ENCODE results near the gene MBNL2. TPM values are rescaled to one million over a fixed set of nuclear protein-coding genes. Genes with fewer than 3 reads are reported as not detected.

Gene MBNL2
- total RNA-seq, 1 donor from 2014 or later, result 43.7 TPM

DNA sequence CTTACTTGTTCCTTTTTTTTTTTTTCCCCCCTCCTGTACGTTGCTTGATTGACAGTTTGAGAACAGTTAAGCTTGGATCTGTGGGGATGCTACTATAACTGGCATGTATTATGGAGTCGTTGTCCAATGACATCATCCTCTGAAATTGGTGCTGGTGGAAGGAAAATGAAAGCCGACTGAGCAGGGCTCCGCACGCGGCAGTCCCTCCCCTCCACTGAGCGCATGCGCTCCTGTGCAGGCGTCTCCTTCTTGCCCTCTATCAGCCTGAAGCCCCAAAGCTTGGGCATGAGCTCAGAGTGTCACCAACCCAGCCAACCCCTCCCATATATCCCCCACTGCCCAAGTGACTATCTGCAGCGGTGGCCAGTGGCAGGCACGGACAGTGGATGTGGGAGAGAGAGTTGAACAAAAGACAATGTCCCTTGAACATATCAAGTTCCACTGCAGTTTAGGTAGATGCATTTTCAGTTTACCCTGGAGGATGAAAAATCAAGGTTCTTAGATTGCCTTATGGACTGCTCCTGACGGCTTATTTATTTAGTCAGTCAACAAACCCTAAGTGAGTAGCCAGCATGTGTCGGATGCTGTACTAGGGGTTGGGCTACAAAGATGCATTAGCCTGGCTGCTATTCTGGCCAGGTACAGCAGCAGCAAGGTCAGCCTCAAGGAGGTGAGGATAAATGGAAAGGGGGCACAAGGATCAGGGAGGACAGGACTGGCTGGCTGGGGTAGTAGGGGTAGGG, 20.8 kb downstream of the MBNL2 start:
- no peak for DNase-seq (ENCODE audit: extremely low spot score, unreplicated experiment)
- peaks cover 33% of the 10 kb centered on the region for H3K36me3 Mint-ChIP-seq
- H3K4me3 Mint-ChIP-seq, result no peak overlapping the region
- peaks cover 58% of the 10 kb centered on the region for H3K4me1 Mint-ChIP-seq (ENCODE audit: unreplicated experiment)
- no peaks in the 10 kb centered on the region for H3K9me3 Mint-ChIP-seq
- no peaks in the 10 kb centered on the region for H3K27me3 Mint-ChIP-seq
- TF ChIP-seq CTCF (conservative IDR thresholded peaks at IDR 0.05), result no peak
- peak overlapping the region; percentile 53 for H3K27ac Mint-ChIP-seq

DNA sequence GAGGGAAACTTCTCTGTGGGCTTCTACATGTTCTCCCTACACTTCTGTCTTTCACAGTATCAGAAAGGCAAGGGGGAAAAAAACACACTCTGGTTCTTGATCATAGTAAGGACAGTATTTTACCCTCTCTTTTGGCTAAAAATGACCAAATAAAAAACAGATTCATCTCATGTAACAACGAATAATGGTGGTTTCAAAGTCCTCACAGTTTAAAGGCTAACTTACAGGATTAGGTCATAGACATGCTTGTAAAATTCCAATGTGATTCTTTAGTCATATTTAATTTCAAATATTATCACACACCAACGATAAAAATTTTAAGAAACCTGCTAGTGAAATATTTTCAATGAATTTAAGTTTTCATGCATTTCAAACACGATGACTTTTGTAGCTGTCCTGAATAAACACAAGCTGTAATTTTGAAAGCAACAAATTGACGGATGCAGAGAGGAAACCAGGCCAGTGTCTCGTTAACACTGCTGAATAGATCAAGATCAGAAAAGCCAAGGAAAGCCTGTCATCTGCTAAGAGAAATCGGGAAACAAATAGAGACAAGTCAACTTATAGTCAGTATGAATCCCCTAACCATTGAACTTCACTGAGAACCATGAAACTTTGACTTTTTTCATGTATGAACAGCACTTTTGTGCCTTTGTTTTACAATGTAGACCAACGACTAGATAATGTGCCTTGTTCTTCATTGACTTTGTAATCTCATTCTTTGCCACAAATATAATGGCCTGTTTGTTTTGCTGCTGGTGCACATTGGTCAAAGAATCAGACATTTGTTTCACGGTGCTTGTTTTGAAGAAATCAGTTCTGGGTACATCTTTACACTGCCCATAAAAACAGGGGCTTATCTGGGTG, 22.0 kb downstream of the MBNL2 start:
- Mint-ChIP-seq H3K27ac (peak overlapping the region; percentile 53), H3K27me3 (no peaks in the 10 kb centered on the region), H3K36me3 (peaks cover 25% of the 10 kb centered on the region), H3K9me3 (no peaks in the 10 kb centered on the region), H3K4me1 (ENCODE audit: unreplicated experiment) (peaks cover 49% of the 10 kb centered on the region), H3K4me3 (peak overlapping the region; percentile 18)
- no peak for TF ChIP-seq CTCF (conservative IDR thresholded peaks at IDR 0.05)
- no peak for DNase-seq (ENCODE audit: extremely low spot score, unreplicated experiment)

- Mint-ChIP-seq H3K27ac (no peak overlapping the region), H3K4me1 (ENCODE audit: unreplicated experiment) (peaks cover 49% of the 10 kb centered on the region), H3K9me3 (peaks cover 3% of the 10 kb centered on the region), H3K36me3 (peaks cover 18% of the 10 kb centered on the region), H3K4me3 (no peak overlapping the region), H3K27me3 (no peaks in the 10 kb centered on the region)
- no peak for TF ChIP-seq CTCF (conservative IDR thresholded peaks at IDR 0.05)
- no peak for DNase-seq (ENCODE audit: extremely low spot score, unreplicated experiment)
These were observed 22.9 kb downstream of the MBNL2 start for GRCh38 chr13:97245011-97245410.

DNA sequence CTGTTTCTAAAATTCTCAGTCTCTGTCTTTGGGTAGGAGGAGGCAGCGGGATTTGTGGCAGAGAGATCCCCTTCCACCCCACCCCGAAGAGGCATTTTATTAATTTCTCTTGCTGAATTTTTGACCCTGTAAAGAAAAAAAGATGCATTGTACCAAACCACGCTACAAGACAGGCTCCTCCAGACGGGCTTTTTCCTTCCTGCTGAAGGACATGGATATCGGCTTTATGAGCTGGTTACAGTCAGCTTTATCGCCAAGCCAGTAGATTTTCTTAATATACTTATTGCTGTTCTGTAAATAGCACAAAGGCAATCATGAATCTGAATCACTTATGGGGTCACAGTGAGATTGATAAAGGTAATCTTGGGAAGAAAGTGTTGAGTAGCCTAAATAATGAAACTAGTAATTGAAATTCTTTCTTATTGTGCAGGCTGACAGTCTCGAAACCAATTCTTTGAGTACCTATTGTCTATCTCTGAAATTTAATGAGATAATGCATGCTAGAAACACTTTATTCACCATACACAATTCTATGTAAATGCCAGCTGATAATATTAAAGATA, 24.5 kb downstream of the MBNL2 start:
- no peak for TF ChIP-seq CTCF (conservative IDR thresholded peaks at IDR 0.05)
- Mint-ChIP-seq H3K4me1 (ENCODE audit: unreplicated experiment) (peaks cover 52% of the 10 kb centered on the region), H3K4me3 (peak overlapping the region; percentile 54), H3K9me3 (peaks cover 6% of the 10 kb centered on the region), H3K27ac (peak overlapping the region; percentile 75), H3K27me3 (no peaks in the 10 kb centered on the region), H3K36me3 (peaks cover 14% of the 10 kb centered on the region)
- DNase-seq (ENCODE audit: extremely low spot score, unreplicated experiment), result no peak

GRCh38 chr13:97248243-97248642, 26.1 kb downstream of the MBNL2 start:
- H3K9me3 Mint-ChIP-seq, result peaks cover 6% of the 10 kb centered on the region
- H3K36me3 Mint-ChIP-seq, result peaks cover 8% of the 10 kb centered on the region
- DNase-seq (ENCODE audit: extremely low spot score, unreplicated experiment), result no peak
- peaks cover 43% of the 10 kb centered on the region for H3K4me1 Mint-ChIP-seq (ENCODE audit: unreplicated experiment)
- no peaks in the 10 kb centered on the region for H3K27me3 Mint-ChIP-seq
- no peak for TF ChIP-seq CTCF (conservative IDR thresholded peaks at IDR 0.05)
- H3K4me3 Mint-ChIP-seq, result no peak overlapping the region
- no peak overlapping the region for H3K27ac Mint-ChIP-seq
